Activated T-helper 9 cell treated with anti-CD3 and anti-CD28 coated beads, Interleukin-2, amount 50 U/mL, for 16 hours (primary cell): ENCODE data around the gene TMEM135.
"Not testable (repeated sequence)": the region's sequence is repeated elsewhere in the genome, so short reads cannot be mapped to it uniquely, and the experiment has no call there.

ENCODE experiments used
- DNase-seq: peaks from one replicate; pipeline ENCODE4 v3.0.0-alpha.2; 2020; ENCODE audit warnings: low read depth

Gene TMEM135

GRCh38 chr11:87258171-87258833 is 220.6 kb downstream of the TMEM135 start:
- DNase-seq, result no peak

- DNase-seq, result no peak
Observed at GRCh38 chr11:87259736-87260135, 222.0 kb downstream of the TMEM135 start.

DNA sequence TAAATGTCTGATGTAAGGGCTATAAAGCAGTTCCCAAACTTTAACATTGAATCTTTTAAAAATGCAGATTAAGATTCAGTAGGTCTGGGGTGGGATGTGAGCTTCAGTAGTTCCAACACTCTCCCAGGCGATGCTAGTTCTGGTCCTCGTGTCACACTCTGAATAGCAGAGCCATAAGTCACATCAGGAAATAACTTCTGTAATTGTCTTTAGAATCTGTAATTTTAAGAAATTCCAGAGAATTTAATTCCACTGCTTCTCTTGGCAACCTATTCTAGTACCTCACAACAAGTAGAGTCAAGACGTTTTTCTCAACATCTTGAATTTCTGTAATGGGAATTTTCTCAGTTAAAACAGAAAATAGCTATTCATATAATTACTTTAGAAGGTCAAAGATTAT is 223.1 kb downstream of the TMEM135 start:
- no peak for DNase-seq

- no peak for DNase-seq
Observed at GRCh38 chr11:87263264-87263838, 225.6 kb downstream of the TMEM135 start.

DNA sequence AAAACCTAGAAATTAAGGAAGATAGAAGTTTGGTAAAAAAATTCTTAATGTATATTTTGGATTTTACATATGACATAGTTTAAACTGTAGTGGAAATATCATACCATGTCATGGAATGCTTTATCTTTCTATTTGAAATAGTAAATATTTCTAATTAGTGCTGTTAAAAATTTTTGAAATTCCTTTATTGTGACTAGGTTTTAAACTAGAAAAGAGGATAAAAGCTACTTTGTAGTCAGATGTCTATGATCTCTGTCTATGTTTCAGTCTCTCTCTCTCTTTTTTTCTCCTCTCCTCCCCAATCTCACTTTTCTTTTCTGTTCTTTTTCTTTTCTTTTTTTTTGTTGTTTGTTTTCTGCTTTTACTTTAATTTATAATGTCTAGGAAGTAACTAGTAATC is 226.2 kb downstream of the TMEM135 start:
- no peak for DNase-seq

DNA sequence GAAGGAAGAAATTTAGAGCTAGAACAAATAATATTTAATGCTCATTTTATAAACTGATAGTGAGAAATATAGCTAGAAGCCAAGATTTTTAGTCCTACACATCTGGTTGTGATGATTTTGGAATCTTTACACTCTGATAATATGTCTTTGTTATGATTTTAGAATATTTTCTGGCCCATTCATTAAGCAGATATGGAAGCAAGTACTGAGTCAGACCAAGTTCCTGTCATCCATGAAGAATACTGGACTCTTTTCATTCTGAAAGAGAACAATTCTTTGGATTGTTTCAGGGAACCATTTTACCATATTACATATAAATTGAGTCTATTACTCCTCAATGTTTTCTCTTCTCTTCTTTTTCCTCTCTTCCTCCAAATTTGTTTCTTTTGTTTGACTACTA is 227.4 kb downstream of the TMEM135 start:
- DNase-seq, result no peak

- no peak for DNase-seq
Observed at GRCh38 chr11:87265979-87266378, 228.2 kb downstream of the TMEM135 start.

- DNase-seq, result no peak
Observed at GRCh38 chr11:87266751-87267150, 229.0 kb downstream of the TMEM135 start.

GRCh38 chr11:87271951-87272350 is 234.2 kb downstream of the TMEM135 start:
- DNase-seq, result not testable (repeated sequence)

GRCh38 chr11:87275176-87275575 is 237.4 kb downstream of the TMEM135 start:
- no peak for DNase-seq

GRCh38 chr11:87280143-87280542 is 242.4 kb downstream of the TMEM135 start:
- no peak for DNase-seq

GRCh38 chr11:87281496-87281895 is 243.8 kb downstream of the TMEM135 start:
- DNase-seq, result no peak

- DNase-seq, result no peak
Observed at GRCh38 chr11:87284306-87284705, 246.6 kb downstream of the TMEM135 start.

- not testable (repeated sequence) for DNase-seq
Observed at GRCh38 chr11:87285674-87286073, 247.9 kb downstream of the TMEM135 start.

DNA sequence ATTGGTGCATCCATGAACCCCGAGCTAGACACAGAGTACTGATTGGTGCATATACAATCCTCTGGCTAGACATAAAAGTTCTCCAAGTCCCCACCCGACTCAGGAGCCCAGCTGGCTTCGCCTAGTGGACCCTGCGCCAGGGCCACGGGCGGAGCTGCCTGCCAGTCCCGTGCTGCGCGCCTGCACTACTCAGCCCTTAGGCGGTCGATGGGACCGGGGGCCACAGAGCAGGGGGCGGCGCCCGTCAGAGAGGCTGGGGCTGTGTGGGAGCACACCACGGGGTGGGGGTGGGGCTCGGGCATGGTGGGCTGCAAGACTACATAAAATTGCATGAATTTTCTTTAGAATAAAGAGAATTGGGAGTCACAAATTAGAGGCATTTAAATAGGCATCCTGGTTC is 248.6 kb downstream of the TMEM135 start:
- no peak for DNase-seq

GRCh38 chr11:87290304-87290922 is 252.7 kb downstream of the TMEM135 start:
- DNase-seq, result no peak

DNA sequence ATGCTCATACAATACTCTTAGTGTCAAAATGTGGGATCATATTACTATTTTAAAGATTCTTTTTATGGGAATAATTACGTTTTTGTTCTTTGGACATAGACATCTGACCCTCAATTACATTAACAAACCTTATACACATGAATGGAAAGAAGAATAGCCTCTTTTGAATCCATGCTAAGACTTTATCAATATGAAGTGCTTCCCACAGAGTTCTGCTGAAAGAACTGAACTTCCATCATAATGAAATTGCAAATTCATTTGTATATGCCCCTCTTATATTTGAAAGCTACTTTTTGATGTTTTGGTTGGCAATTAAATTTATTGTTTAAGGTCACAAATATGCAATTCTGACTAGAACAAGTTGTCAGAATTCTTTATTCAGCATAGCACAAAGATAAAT is 254.9 kb downstream of the TMEM135 start:
- DNase-seq, result no peak

DNA sequence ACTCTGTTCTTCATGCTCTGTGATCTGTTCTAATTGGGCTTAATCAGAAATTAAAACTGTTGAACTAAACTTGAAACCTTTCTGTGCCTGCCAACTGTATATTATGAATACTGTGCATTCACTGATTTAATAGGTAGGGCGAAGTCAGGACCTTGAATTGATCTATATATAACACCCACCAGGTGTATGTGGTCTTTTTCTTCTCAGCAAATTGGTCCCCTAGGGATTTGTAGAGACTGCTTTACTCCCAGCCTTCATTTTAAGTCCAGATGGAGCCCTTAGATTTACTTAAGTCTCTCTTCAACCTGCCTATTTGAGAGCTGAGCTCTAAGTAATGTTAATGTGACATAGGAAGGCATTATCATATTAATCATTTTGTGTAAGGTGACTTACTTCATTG is 257.5 kb downstream of the TMEM135 start:
- DNase-seq, result no peak

GRCh38 chr11:87296627-87297026 is 258.9 kb downstream of the TMEM135 start:
- DNase-seq, result no peak

DNA sequence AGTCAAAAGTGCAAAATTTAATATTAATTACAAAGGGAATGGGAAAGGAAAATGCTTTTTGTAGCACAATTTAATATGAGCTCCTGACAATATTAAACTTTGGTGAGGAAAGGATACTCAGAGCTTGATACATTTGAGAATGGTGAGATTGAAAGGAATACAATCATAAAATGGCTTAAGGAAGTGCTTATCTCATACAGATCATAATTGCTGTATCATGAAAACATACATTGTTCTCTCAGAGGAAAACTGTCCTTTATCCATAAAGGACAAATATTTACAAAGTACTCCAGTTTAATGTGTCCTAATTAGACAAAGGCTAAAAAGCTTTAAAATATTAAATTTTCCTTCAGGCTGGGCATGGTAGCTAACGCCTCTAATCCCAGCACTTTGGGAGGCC is 260.4 kb downstream of the TMEM135 start:
- no peak for DNase-seq

- DNase-seq, result no peak
Observed at GRCh38 chr11:87299041-87299481, 261.3 kb downstream of the TMEM135 start.

GRCh38 chr11:87300640-87301380 is 263.1 kb downstream of the TMEM135 start:
- no peak for DNase-seq
